WTC11 (cell line): ENCODE data around the gene DCST2. TPM values are rescaled to one million over a fixed set of nuclear protein-coding genes. Genes with fewer than 3 reads are reported as not detected.

Source experiments
- ATAC-seq: fragments of 200-7000 bp; cut with Tn5 transposase; 2 replicates; pipeline ENCODE4 v1.10.0; 2021; ENCODE audit warnings: mild to moderate bottlenecking, moderate library complexity
- CTCF ChIA-PET: fragments of 300-600 bp; sonication (Branson Sonifier 250); formaldehyde crosslinking; loops from one replicate; lab custom pipeline; 2021; ENCODE audit warnings: antibody characterized with exemption; lab: Charles Lee
- POLR2A ChIA-PET: fragments of 350-600 bp; sonication (Branson Sonifier 250); formaldehyde crosslinking; loops from one replicate; lab custom pipeline; 2021; ENCODE audit warnings: antibody characterized with exemption; lab: Charles Lee
- DNase-seq: peaks from one replicate; pipeline ENCODE4 v3.0.0; 2021; ENCODE audit warnings: low spot score
- H3K27ac Mint-ChIP-seq: 2 replicates; pipeline ENCODE4 v1.8.0; 2021; ENCODE audit warnings: mixed read lengths
- H3K27me3 Mint-ChIP-seq: 2 replicates; pipeline ENCODE4 v1.8.0; 2021; ENCODE audit warnings: low read depth, mild to moderate bottlenecking, moderate library complexity, mixed read lengths
- H3K36me3 Mint-ChIP-seq: 2 replicates; pipeline ENCODE4 v1.8.0; 2021; ENCODE audit warnings: mixed read lengths
- H3K4me1 Mint-ChIP-seq: 2 replicates; pipeline ENCODE4 v1.8.0; 2022; ENCODE audit warnings: mixed read lengths
- H3K4me3 Mint-ChIP-seq: 2 replicates; pipeline ENCODE4 v1.8.0; 2021; ENCODE audit warnings: mild to moderate bottlenecking, moderate library complexity, mixed read lengths
- H3K9me3 Mint-ChIP-seq: 2 replicates; pipeline ENCODE4 v1.8.0; 2021; ENCODE audit warnings: mixed read lengths
- ATF3 ChIP-seq: sonication (generic); formaldehyde crosslinking; conservative IDR thresholded peaks from 2 replicates; pipeline ENCODE4 v1.8.1; 2022; ENCODE audit warnings: mild to moderate bottlenecking, missing genetic modification reagents
- ESRRA ChIP-seq: sonication (generic); formaldehyde crosslinking; IDR thresholded peaks from 2 replicates; pipeline ENCODE4 v1.8.1; 2022; ENCODE audit warnings: mild to moderate bottlenecking, missing genetic modification reagents, borderline replicate concordance
- GABPB1 ChIP-seq: sonication (generic); formaldehyde crosslinking; IDR thresholded peaks from 2 replicates; pipeline ENCODE4 v1.8.1; 2023; ENCODE audit warnings: mild to moderate bottlenecking, missing genetic modification reagents
- GRHL2 ChIP-seq: fragments of 250-450 bp; sonication (Bioruptor Pico); IDR thresholded peaks from 2 replicates; pipeline ENCODE4 v1.8.0; 2022; ENCODE audit warnings: mild to moderate bottlenecking, moderate library complexity; ENCODE audit not compliant: insufficient replicate concordance, severe bottlenecking
- JAZF1 ChIP-seq: fragments of 250-450 bp; sonication (Bioruptor Pico); IDR thresholded peaks from 2 replicates; pipeline ENCODE4 v1.9.0; 2021; ENCODE audit warnings: moderate library complexity, mild to moderate bottlenecking, inconsistent platforms
- PRDM15 ChIP-seq: sonication (generic); formaldehyde crosslinking; IDR thresholded peaks from 2 replicates; pipeline ENCODE4 v1.8.0; 2022; ENCODE audit warnings: missing genetic modification reagents
- SMAD4 ChIP-seq: sonication (generic); formaldehyde crosslinking; IDR thresholded peaks from 2 replicates; pipeline ENCODE4 v1.8.0; 2022; ENCODE audit warnings: mild to moderate bottlenecking, missing genetic modification reagents
- TP53 ChIP-seq: sonication (generic); formaldehyde crosslinking; IDR thresholded peaks from 2 replicates; pipeline ENCODE4 v1.8.1; 2023; ENCODE audit warnings: mild to moderate bottlenecking, missing genetic modification reagents
- ZNF512 ChIP-seq: sonication (generic); formaldehyde crosslinking; IDR thresholded peaks from 2 replicates; pipeline ENCODE4 v1.8.1; 2022; ENCODE audit warnings: missing genetic modification reagents, borderline replicate concordance
- total RNA-seq: library from RNA; stranded (reverse); gene quantifications from 3 replicates; pipeline ENCODE4 v1.2.3, GENCODE V29; 2021
- TF ChIP-seq, protein P1 (sequence below): sonication (generic); formaldehyde crosslinking; IDR thresholded peaks from 2 replicates; pipeline ENCODE4 v1.8.0; 2022; ENCODE audit warnings: mild to moderate bottlenecking, missing genetic modification reagents
- TF ChIP-seq, protein P2 (sequence below): sonication (generic); formaldehyde crosslinking; IDR thresholded peaks from 2 replicates; pipeline ENCODE4 v1.8.1; 2022; ENCODE audit warnings: low read depth, missing genetic modification reagents, borderline replicate concordance

The DCST2 gene
- total RNA-seq, 1 experiment from 2014 or later: 0.83 TPM

GRCh38 chr1:155049651-155050559 lies 16.3 kb upstream of the DCST2 start:
- ATAC-seq (no peak), DNase-seq (no peak)
- peak overlapping the region; percentile 82 for H3K4me3 Mint-ChIP-seq
- no peaks in the 10 kb centered on the region for H3K9me3 Mint-ChIP-seq
- peaks cover 36% of the 10 kb centered on the region for H3K4me1 Mint-ChIP-seq
- ChIA-PET POLR2A (interaction anchor here (0.6 kb wide), 1 partner anchor 16 kb away, joined by 4 read pairs; no protein-coding TSS in a partner anchor), CTCF (interaction anchor here (0.6 to 9.4 kb wide), 31 partner anchors 7 to 503 kb away, joined by 3 to 176 read pairs (median 6); partner anchors contain the start of genes EFNA3, EFNA4, LENEP and PBXIP1)
- no peaks in the 10 kb centered on the region for H3K36me3 Mint-ChIP-seq
- peak overlapping the region; percentile 72; the same call in 1 of the 2 replicates for H3K27ac Mint-ChIP-seq
- TF ChIP-seq JAZF1 (CRISPR knock-in tag): no peak
- no peak for TF ChIP-seq SMAD4 (CRISPR knock-in tag)
- no peak for TF ChIP-seq GRHL2 (CRISPR knock-in tag)
- no peak for TF ChIP-seq ATF3 (CRISPR knock-in tag)
- TF ChIP-seq ESRRA: no peak
- 0 out of 2 replicates have a peak, but pooled peaks have one; percentile 44 for TF ChIP-seq ZNF512 (CRISPR knock-in tag)
- TF ChIP-seq, protein P1, sequence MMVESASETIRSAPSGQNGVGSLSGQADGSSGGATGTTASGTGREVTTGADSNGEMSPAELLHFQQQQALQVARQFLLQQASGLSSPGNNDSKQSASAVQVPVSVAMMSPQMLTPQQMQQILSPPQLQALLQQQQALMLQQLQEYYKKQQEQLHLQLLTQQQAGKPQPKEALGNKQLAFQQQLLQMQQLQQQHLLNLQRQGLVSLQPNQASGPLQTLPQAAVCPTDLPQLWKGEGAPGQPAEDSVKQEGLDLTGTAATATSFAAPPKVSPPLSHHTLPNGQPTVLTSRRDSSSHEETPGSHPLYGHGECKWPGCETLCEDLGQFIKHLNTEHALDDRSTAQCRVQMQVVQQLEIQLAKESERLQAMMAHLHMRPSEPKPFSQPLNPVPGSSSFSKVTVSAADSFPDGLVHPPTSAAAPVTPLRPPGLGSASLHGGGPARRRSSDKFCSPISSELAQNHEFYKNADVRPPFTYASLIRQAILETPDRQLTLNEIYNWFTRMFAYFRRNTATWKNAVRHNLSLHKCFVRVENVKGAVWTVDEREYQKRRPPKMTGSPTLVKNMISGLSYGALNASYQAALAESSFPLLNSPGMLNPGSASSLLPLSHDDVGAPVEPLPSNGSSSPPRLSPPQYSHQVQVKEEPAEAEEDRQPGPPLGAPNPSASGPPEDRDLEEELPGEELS: no peak
- no peak for TF ChIP-seq TP53 (CRISPR knock-in tag)
- peaks cover 20% of the 10 kb centered on the region for H3K27me3 Mint-ChIP-seq

- H3K27ac Mint-ChIP-seq: no peak overlapping the region
- no peak for DNase-seq
- ChIA-PET POLR2A (no interaction called here), CTCF (interaction anchor here (1.0 to 9.3 kb wide), 11 partner anchors 12 to 170 kb away, joined by 3 to 176 read pairs (median 6); partner anchors contain the start of genes EFNA3 and EFNA4)
- no peak for ATAC-seq
- H3K4me3 Mint-ChIP-seq: no peak overlapping the region
- peaks cover 44% of the 10 kb centered on the region for H3K4me1 Mint-ChIP-seq
- no peaks in the 10 kb centered on the region for H3K9me3 Mint-ChIP-seq
- no peak for TF ChIP-seq PRDM15 (CRISPR knock-in tag)
- TF ChIP-seq, protein P2, sequence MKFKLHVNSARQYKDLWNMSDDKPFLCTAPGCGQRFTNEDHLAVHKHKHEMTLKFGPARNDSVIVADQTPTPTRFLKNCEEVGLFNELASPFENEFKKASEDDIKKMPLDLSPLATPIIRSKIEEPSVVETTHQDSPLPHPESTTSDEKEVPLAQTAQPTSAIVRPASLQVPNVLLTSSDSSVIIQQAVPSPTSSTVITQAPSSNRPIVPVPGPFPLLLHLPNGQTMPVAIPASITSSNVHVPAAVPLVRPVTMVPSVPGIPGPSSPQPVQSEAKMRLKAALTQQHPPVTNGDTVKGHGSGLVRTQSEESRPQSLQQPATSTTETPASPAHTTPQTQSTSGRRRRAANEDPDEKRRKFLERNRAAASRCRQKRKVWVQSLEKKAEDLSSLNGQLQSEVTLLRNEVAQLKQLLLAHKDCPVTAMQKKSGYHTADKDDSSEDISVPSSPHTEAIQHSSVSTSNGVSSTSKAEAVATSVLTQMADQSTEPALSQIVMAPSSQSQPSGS (CRISPR knock-in tag): no peak
- TF ChIP-seq GABPB1 (CRISPR knock-in tag): peak; percentile 97
- TF ChIP-seq ESRRA: 0 out of 2 replicates have a peak, but pooled peaks have one; percentile 19
- no peaks in the 10 kb centered on the region for H3K36me3 Mint-ChIP-seq
- H3K27me3 Mint-ChIP-seq: peaks cover 20% of the 10 kb centered on the region
Observed at GRCh38 chr1:155048449-155049334, 15.1 kb upstream of the DCST2 start.
